Ramos (cell line): Measurements from ENCODE around the gene UBE2L3.
"Not testable (repeated sequence)": the region's sequence is repeated elsewhere in the genome, so short reads cannot be mapped to it uniquely, and the experiment has no call there.

Experiments
- in situ Hi-C: fragments of 300-500 bp; cut with MboI; formaldehyde crosslinking; loops from one replicate; pipeline ENCODE4 v1.14.3; 2022; ENCODE audit warnings: low sequenced_read_pairs; ENCODE audit not compliant: unreplicated experiment

UBE2L3 gene

DNA sequence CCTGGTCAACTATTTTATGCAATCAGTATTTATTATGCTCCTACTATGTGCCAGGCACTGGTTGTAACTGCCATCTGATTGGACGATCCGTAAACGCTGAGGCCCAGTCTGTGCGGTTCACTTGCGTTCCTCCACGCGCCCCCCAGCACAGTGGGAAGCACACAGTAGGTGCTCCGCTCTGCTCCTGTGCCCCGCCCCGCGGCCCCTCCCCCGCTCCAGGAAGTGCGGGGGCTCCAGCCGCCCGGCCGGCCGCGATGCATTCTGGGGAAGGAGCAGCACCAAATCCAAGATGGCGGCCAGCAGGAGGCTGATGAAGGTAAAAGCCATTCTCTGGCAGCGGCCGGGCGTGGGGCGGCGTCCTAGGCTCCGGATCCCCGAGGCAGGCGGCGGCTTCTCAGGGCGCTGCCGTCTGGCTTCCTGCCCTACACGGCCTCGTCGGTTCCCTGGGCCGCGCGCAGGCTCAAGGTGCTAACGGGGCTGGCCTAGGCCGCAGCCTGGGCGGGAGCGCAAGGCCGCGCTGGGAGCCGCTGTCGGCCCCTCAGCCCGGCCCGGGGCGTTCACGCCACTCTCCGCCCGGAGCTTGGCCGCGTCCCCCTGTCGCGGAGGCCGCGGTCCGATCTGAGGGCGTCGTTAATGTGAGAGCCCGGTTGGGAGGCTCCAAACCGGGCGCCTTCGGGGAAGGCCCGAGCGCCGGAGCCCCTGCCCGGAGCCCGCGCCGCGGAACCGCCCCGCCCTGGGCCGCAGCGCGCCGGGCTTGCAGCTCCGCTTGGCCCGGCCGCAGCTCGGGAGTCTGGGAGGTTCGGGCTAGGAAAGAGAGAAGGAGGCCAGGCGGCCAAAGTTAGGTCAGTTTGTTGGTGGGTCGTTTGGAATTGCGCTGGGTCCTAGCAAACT lies at the start of gene UBE2L3:
TSS of gene UBE2L3 (plus strand) at position 259 of the 891 bp plus-strand sequence. CDS start at position 290, 31 bp downstream.
- in situ Hi-C loops = no loop called here

DNA sequence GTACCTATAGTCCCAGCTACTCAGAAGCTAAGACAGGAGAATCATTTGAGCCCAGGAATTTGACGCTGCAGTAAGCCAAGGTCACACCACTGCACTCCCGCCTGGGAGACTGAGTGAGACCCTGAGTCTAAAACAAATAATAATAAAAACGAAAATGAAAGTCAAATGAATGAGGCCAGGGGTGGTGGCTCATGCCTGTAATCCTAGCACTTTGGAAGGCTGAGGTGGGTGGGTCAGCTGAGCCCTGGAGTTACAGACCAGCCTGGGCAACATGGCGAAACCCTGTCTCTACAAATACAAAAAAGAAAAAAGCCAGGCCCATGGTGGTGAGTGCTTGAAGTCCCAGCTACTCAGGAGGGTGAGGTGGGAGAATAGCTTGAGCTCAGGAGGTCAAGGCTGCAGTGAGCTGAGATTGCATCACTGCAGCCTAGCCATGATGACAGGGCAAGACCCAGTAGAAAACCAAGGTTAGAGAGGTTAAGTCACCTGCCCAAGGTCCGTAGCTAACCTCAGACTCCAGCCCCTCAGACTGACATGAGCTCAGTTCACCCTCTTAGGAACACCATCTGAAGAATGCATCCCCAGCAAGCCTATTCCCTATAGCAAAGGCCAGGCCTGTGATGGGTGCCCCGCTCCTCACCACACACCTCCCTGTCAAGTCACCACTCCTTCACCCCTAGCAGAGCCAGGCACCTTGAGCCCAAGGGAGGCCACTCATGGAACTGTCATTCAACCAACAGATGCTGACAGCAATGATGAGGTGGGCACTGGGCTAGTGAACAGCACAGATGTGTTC lies 40.6 kb upstream of the UBE2L3 start:
- in situ Hi-C loops = not testable (repeated sequence)

DNA sequence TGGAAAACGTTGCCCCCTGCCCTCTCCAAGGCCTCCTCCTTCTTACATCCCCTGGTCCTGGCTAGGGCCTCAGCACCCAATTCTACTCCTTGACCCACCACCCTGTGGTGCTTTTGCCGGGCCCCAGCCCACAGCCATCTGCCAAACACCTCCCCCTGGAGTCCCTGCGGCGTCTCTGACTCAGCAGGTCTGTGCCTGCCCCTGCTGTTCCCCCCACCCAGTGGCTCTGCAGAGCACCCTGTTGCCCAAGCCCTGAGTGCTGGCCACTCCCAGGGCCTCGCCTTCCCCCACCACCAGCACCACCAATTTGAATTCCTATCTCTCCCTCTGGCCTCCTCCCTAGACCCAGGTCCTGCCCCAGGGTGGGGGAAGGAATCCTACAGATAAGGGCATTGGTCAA lies 36.0 kb upstream of the UBE2L3 start:
- in situ Hi-C loops = not testable (repeated sequence)

DNA sequence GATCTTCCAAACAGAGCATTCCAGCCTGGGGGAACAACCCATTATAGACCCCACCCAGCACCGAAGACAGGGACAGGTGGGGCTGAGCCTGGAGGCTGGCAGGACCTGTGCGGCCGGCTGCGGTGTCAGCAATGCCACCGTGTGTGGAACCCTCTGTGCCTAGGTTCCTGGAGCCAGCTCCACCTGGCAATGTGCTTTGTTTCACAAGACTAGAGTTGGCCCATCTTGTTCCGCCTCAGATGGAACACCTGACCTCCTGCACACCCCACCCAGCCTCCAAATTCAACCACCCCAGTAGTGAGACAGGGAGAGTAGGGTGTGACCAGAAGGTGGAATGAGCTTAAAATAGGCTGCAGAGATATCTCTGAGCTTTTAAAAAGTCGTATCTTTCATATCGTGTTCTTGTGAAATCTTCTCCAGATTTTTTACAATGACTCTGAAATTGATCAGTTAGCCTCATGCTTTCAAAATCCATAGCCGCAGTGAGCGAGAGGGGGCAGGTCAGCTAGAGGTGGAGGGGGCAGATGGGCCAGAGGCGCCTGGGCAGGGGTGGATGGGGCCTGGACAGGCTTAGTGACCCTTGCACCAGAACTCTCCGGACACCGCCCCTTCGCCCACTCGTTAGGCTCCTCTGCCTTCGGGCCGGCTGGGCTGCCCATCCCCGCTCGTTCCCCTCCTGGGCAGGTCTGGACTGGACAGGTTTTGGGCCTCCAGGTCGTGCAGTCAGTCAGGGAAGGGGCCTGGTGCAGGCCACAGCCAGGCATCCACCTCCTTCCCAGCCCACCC lies 34.5 kb upstream of the UBE2L3 start:
- in situ Hi-C loops = not testable (repeated sequence)

DNA sequence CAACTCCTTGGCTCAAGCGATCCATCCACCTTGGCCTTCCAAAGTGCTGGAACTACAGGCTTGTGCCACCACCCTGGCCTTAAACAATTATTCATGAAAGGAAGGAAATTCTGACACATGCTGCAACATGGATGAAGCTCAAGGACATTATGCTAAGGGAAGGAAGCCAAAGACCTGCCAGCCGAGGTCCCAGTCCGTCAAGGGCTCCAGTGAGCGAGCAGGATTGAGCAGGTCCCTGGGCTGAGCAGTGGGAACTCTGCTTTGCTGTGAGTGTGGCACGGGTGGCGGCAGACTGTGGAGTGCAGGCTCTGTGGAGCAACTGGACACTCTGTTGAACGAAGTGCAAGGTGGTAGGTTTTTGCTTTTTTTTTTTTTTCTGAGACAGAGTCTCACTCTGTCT lies 27.7 kb upstream of the UBE2L3 start:
- in situ Hi-C loops = not testable (repeated sequence)

DNA sequence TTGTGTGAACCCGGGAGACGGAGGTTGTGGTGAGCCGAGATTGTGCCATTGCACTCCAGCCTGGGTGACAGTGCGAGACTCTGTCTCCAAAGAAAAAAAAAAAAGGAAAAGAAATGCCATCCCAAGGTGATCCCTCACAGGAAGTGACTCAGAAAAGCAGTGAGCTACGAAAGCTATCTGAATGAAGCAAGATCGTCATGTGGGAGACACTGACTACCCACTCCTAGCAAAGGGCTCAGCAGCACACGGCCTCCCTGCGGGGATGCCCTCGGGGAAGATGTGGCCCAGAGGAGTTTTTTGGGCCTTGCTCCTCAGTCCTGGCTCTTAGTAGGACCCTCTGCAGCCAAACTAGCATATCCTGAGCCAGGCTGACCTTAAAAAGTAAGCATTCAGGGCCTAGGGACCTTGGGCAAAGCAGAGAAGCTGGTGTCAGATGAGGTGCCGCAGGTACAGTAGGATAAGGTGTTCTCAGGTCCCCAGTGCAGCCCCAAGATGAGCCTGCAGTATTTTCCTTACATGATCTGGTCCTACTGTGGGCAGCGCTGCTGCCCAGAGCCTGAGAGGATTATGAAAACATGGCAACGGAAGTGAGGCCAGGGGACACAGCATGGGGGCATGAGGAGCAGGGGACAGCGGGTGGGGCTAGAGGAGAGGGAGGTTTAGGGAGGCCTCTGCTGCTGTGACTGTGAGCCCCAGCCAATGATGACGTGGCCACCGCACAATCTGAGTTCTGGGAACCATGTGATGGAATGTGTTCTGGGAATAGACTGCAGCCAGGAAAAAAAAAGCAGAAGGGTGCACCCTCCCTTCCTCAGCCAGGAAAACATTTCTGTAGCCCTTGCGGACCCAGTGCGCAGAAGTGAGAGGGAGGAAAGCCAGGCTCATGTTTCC lies 22.8 kb upstream of the UBE2L3 start:
- in situ Hi-C loops = not testable (repeated sequence)

DNA sequence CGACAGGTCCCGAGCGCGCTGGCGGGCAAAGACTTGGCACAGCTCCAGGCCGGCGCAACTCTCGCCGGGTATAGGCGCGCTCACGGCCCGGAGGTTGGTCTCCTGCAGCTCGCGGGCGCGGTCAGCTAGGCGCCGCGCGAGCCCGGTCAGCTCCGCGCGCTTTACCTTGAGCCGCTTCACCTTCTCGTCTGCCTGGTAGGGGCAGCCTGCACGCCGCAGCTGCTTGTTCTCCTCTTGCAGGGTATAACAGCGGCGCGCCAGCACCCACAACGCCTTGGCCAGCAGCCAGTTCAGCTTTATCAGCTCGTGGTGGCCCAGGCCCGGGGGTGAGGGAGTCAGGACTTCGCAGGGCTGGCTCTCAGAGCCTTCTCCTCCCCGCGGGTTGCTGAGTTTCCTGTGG lies 18.0 kb upstream of the UBE2L3 start:
- in situ Hi-C loops = not testable (repeated sequence)

DNA sequence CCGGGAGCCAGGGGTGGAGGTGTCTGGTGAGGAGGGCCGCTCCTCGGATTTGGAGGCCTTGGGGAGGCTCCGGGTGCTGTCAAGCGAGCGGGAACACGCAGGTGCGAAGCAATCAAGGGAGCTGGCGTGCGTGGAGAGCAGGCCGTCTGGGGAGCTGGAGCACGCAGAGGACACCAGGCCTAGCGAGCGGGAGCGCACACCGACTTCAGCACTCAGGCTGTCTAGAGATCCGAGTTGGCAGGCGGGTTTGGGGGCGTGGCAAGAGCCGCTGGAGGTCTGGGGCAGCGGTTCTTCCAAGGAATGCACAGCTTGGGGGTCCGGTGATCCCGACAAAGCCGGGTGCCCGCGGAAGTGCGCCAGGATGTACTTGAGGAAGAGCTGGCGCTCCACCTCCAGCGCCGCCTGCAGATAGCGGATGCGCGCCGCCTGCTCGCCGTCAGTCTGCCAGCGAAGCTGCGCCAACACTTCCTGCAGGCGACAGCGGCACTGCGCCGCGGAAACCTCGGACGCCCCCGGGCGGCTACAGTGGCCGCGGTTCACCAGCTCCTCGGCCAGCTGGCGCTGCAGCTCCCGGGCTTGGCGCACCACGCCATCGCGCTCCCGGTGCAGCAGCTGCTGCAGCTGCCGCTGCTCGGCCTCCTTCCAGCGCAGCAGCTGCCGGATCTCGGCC lies 17.4 kb upstream of the UBE2L3 start:
- in situ Hi-C loops = not testable (repeated sequence)

DNA sequence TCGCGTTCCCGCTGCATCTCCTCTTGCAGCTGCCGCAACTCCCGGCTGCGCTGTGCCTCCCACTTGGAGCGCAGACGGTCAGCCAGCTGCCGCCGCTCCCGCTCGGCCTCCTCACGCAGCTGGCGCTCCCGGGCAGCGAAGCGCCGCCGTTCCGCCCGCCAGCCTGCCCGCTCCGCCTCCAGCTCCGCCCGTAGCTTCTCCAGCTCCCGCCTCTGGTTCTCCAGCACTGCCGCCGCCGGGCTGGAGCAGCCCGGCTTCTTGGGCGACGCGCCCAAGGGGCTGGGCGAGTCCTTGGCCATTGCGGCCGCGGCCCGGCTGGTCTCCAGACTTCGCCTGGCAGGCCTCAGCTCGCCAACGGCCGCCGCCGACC lies 16.9 kb upstream of the UBE2L3 start:
- in situ Hi-C loops = not testable (repeated sequence)

DNA sequence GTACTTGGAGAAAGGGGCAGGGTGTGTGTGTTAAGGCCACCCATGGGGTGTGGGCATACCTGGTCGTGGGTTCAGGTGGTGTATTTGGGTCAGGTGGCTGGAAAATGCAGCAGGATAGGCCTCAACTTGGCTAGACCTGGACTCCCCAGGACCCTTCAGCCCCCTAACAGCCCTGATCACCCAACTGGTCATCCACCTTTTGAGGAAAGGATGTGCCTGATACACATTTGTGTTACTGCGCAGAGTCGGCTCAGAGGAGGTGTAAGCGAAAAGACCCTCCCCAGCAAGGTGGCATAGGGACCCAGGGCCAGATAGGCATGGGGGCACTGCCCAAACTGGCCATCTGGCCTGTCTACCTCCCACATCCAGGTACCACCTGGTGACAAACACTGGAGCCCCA lies 16.2 kb upstream of the UBE2L3 start, which contains the start of gene RIMBP3C:
TSS of gene RIMBP3C (minus strand) at position 101 of the 400 bp plus-strand sequence. CDS start 485 bp downstream, outside the sequence.
- in situ Hi-C loops = not testable (repeated sequence)

DNA sequence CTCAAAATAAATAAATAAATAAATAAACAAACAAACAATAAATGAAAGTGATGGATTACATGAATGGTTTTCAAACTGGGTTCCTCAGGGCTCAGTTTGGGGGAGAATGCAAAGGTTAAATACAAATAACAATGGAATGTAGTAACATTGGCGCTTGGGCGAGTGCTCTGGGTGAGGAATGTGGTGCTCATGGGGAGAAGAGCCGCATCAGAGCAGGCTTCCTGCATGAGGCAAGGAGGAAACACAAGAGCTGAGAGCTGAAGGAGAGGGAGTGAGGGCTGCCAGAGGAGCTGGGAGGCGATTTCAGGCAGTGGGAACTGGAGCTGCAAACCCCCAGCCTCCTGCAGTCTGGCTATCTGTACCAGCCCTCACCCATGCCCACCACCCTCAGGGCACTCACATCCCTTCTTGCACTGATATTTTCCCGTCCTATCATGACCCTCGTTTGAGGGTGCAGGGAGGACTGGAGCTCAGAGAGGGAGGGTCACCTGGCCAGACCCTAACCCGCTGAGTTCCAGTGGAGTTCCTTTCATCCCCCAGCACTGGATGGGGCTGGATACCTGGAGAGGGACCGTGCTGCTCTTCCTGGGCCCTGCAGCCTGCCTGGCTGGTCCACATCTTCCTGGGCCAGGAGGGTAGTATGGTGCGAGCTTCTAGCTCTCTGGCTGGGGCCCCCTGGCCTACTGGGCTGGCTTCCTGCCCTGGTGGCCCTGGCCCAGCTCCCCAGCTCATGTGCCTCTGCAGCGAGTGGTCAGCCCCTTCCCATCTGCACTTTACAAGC lies 8.0 kb upstream of the UBE2L3 start:
- in situ Hi-C loops = not testable (repeated sequence)

DNA sequence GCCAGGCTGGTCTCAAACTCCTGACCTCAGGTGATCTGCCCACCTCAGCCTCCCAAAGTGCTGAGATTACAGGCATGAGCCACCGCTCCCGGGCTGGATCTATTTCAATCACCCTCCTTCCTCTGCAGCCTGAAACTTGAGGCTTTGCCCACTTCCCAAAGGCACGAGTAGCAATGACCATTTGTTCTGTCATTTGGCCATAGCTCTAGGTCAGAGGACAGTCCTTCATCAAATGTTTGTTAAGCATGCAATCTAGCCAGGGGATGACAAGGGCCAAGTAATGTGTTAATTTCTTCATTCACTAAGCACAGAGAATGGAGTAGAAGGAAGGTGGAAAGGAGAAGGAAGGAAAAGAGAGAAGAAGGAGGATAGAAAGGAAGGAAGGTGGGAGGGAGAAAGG lies 6.9 kb upstream of the UBE2L3 start:
- in situ Hi-C loops = not testable (repeated sequence)

DNA sequence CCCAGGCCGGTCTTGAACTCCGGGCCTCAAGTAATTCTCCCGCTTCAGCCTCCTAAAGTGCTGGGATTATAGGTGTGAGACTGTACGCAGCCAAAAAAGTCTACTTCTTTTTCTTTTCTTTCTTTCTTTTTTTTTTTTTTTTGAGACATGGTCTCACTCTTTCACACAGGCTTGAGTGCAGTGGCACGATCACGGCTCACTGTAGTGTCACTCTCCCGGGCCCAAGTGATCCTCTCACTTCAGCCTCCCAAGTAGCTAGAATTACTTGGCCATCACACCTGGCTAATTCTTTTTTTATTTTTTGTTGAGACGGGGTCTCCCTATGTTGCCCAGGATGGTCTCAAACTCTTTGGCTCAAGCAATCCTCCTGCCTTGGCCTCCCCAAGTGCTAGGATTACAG lies 3.6 kb upstream of the UBE2L3 start:
- in situ Hi-C loops = no loop called here

DNA sequence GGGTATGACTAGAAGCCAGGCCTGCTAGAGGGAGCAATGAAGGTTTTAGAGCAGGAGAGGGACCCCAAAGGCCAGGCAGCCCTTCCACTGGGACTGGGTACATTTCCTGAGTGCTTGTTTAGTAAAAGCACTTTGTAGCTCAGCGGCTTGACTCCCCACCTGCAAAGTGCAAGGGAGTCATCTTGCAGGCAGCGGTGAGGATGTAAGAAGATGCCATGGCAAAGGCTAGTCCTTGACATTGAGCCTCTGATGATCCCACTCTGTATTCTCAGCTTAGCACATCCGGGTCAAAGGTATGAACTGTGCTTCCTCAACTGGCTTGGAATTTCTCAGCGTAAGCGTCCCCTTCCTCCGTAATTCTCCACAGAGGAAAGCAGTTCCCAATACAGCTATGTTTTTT lies 3.1 kb upstream of the UBE2L3 start:
- in situ Hi-C loops = no loop called here

DNA sequence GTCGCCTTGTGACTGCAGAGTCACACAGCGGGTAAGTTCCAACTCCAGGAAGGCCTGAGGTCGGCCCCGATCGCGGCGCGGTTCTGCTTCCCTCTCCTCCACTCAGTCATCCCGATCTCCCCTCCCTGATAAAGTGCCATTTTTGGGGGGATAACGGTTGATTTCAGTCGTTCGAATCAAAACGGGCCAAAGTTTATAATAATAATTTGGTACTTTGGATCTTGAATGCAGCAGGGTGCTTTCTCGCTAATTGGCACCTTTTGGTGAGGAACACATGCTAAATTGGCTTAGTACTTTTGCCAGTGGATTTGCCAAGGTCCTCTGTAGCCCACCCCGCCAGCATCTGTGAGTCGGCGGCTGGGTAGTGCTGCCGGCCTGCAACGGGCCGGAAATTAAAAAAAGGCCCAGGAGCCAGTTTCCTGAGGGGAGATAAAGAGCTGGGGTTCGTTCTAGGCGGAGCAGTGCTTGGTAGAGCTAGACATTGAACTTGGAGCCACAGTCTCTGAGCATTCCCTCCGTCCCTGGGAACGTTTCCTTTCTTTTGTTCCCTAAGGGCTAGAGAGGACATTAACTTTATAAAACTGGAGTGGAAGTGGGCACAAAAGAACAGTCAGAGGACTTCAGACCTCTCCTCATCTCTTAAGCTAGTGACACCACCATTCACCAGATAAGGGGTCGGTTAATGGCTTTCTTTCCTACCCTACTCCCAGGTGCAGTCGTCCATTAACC lies 997 bp downstream of the UBE2L3 start:
- in situ Hi-C loops = no loop called here

DNA sequence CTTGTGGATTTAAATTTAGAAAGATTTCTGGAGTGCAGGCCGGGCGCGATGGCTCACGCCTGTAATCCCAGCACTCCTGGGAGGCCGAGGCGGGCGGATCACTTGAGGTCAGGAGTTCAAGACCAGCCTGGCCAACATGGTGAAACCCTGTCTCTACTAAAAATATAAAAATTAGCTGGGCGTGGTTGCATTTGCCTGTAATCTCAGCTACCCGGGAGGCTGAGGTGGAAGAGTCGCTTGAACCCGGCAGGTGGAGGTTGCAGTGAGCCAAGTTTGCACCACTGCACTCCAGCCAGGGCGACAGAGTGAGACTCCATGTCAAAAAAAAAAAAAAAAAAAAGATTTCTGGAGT lies 1.5 kb downstream of the UBE2L3 start:
- in situ Hi-C loops = not testable (repeated sequence)

DNA sequence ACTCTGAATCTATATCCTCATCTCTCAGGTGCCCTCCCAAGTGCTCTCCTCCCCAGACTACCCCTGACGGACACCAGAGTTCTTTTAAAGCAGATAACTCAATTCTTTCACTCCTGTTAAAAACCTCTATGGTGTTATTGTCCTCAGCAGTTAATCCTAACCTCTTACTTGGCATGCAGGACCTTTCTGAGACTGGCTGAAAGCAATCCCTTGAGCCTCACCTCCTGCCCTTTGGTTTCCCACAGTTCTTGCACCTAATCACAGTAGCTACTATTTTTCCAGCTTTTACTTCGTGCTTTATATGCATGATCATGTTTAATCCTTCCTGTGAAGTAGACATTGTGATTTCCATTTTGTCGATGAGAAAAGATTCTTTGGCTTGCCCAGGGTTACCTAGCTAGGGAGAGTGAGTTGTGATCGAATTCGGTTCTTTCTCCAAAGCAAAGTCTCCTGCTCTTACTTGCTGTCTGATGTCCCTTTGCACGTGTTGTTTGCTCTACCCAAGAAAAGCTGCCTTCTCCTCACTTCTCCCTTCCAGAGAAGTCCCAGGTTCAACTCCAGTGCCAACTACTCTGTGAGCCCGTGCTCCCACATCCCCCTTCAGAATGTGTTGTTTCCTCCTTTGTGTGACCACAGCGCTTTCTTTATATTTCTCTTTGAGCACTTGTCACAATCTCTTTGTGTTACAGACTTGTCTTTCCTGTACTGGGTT lies 2.1 kb downstream of the UBE2L3 start:
- in situ Hi-C loops = no loop called here
